ENCODE measurements around the gene TMEM220. TPM values are rescaled to one million over a fixed set of nuclear protein-coding genes. Genes with fewer than 3 reads are reported as not detected.

Gene TMEM220
- total and polyA plus RNA-seq, 9 donors = 5.4 to 14.1 (median 9.8) TPM

GRCh38 chr17:10666906-10667305, 62.9 kb downstream of the TMEM220 start:
- intact Hi-C loops (cut with DNase I) = no loop called here
- TF ChIP-seq, protein P1, sequence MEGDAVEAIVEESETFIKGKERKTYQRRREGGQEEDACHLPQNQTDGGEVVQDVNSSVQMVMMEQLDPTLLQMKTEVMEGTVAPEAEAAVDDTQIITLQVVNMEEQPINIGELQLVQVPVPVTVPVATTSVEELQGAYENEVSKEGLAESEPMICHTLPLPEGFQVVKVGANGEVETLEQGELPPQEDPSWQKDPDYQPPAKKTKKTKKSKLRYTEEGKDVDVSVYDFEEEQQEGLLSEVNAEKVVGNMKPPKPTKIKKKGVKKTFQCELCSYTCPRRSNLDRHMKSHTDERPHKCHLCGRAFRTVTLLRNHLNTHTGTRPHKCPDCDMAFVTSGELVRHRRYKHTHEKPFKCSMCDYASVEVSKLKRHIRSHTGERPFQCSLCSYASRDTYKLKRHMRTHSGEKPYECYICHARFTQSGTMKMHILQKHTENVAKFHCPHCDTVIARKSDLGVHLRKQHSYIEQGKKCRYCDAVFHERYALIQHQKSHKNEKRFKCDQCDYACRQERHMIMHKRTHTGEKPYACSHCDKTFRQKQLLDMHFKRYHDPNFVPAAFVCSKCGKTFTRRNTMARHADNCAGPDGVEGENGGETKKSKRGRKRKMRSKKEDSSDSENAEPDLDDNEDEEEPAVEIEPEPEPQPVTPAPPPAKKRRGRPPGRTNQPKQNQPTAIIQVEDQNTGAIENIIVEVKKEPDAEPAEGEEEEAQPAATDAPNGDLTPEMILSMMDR (IDR thresholded peaks at IDR 0.05) = no peak
- TF ChIP-seq POLR2A (IDR thresholded peaks at IDR 0.05) = no peak
- TF ChIP-seq EP300 (IDR thresholded peaks at IDR 0.05) = no peak
- Histone ChIP-seq H3K4me3 (no peak overlapping the region), H3K27me3 (no peaks in the 10 kb centered on the region), H3K9me3 (no peaks in the 10 kb centered on the region), H3K36me3 (no peaks in the 10 kb centered on the region), H3K27ac (no peak overlapping the region), H3K4me1 (ENCODE audit: insufficient read depth) (no peaks in the 10 kb centered on the region)
- DNase-seq = no peak
- WGBS, 3 donors = 24 to 58% (median 44%) methylated on average over 5 of the region's 5 CpGs

DNA sequence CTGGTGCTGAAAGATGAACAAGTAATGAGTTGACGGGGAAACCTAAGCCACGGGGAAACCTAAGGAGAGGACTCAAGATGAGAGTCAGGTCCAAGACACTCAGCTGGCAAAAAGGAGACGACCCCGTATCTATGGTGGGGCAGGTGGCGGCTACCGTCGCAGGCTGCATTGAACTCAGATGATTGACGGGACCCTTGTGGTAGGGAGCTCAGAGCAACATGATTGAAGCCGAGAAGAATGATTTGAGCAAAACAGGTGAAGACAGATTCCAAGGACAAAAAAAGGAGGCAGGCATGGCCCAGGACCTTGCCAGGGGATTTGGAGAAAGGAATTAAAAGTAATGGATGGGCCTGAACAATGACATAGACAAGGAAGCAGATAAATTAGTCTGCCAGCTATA, 65.3 kb downstream of the TMEM220 start:
- H3K4me1 ChIP-seq (ENCODE audit: insufficient read depth) = no peaks in the 10 kb centered on the region
- no peak overlapping the region for H3K4me3 ChIP-seq
- no peak for DNase-seq
- TF ChIP-seq, protein P1 (IDR thresholded peaks at IDR 0.05) = no peak
- TF ChIP-seq POLR2A (IDR thresholded peaks at IDR 0.05) (no peak), EP300 (IDR thresholded peaks at IDR 0.05) (no peak)
- WGBS, 3 donors = 89 to 93% (median 91%) methylated on average over 9 of the region's 9 CpGs
- no peaks in the 10 kb centered on the region for H3K9me3 ChIP-seq
- intact Hi-C loops (cut with DNase I) = no loop called here
- H3K36me3 ChIP-seq = no peaks in the 10 kb centered on the region
- no peaks in the 10 kb centered on the region for H3K27me3 ChIP-seq
- H3K27ac ChIP-seq = no peak overlapping the region

Other genes with a start within 250 kb of the TMEM220 start
- gene MYH1, start 211.5 kb downstream of the TMEM220 start, total RNA-seq = not detected
- gene MYH1, start 211.5 kb downstream of the TMEM220 start, polyA plus RNA-seq = under 1 TPM in 1 of 2 donors, not detected in 1; 0.12 TPM
- gene MYH2, start 180.4 kb downstream of the TMEM220 start, total RNA-seq = 1 to 10 TPM in 1 of 7 donors, under 1 TPM in 1, not detected in 5; 0.13 to 2.0 TPM
- gene MYH2, start 180.4 kb downstream of the TMEM220 start, polyA plus RNA-seq = under 1 TPM in 1 of 2 donors, not detected in 1; 0.25 TPM
- gene MYH3, start 72.7 kb downstream of the TMEM220 start, total RNA-seq = 1 to 10 TPM; 2.2 to 5.7 (median 3.0) TPM
- 1 to 10 TPM; 1.5 to 2.1 TPM for gene MYH3, start 72.7 kb downstream of the TMEM220 start, polyA plus RNA-seq
- 10 to 100 TPM in 6 of 7 donors, 1 to 10 TPM in 1; 9.5 to 26.5 (median 20.7) TPM for gene SCO1, start 32.5 kb downstream of the TMEM220 start, total RNA-seq
- 10 to 100 TPM; 10.8 to 22.3 TPM for gene SCO1, start 32.5 kb downstream of the TMEM220 start, polyA plus RNA-seq
- gene ADPRM, start 32.4 kb downstream of the TMEM220 start, total RNA-seq = 10 to 100 TPM; 12.4 to 17.7 (median 13.0) TPM
- gene ADPRM, start 32.4 kb downstream of the TMEM220 start, polyA plus RNA-seq = 10 to 100 TPM; 16.5 to 21.6 TPM
- gene TMEM238L, start 74.1 kb upstream of the TMEM220 start, total RNA-seq = not detected
- gene TMEM238L, start 74.1 kb upstream of the TMEM220 start, polyA plus RNA-seq = not detected
- not detected for gene PIRT, start 108.1 kb upstream of the TMEM220 start, total RNA-seq
- not detected for gene PIRT, start 108.1 kb upstream of the TMEM220 start, polyA plus RNA-seq